Tibial artery (tissue), 4 donors: ENCODE data around the gene PTGDS.

Experiments
- DNase-seq, 2 donors: peaks; one replicate each; pipeline ENCODE4 v3.0.0-alpha.2; 2019
- H3K27ac ChIP-seq, 2 donors: fragments of 200-600 bp; sonication (generic) in 1 of 2; 1 replicate in 1 of 2; 2 replicates in 1 of 2; pipeline ENCODE4 v1.5.1; 2018 to 2019; ENCODE audit warnings: mild to moderate bottlenecking in 1 of 2
- H3K27me3 ChIP-seq, 2 donors: fragments of 200-600 bp; sonication (generic) in 1 of 2; one replicate each; pipeline versions ENCODE4 v1.5.1 to v1.6.0; 2016 to 2019
- H3K36me3 ChIP-seq, 3 donors: fragments of 200-600 bp; sonication (generic) in 2 of 3; one replicate each; pipeline ENCODE4 v1.5.1; 2016 to 2019; ENCODE audit warnings: mild to moderate bottlenecking in 2 of 3
- H3K4me1 ChIP-seq, 4 donors: fragments of 200-600 bp; sonication (generic) in 2 of 4; 1 replicate in 3 of 4; 2 replicates in 1 of 4; pipeline ENCODE4 v1.5.1; 2016 to 2019
- H3K4me3 ChIP-seq, 2 donors: fragments of 200-600 bp; sonication (generic) in 1 of 2; 1 replicate in 1 of 2; 2 replicates in 1 of 2; pipeline ENCODE4 v1.5.1; 2018 to 2019; ENCODE audit warnings: mild to moderate bottlenecking in 2 of 2
- H3K9me3 ChIP-seq, 3 donors: fragments of 200-600 bp; sonication (generic) in 1 of 3; one replicate each; pipeline ENCODE4 v1.5.1; 2016 to 2019
- CTCF ChIP-seq, 2 experiments: fragments of 200-600 bp in 1 of 2; fragments of 450-650 bp in 1 of 2; IDR thresholded peaks; one replicate each; pipeline ENCODE4 v1.5.1; 2017 to 2019; ENCODE audit warnings: antibody characterized with exemption in 2 of 2, mild to moderate bottlenecking in 1 of 2, moderate library complexity in 1 of 2
- intact Hi-C: fragments of 100-400 bp; cut with DNase I; formaldehyde crosslinking; loops from one replicate; pipeline ENCODE4 v1.15.0; 2023; ENCODE audit warnings: low total_unique reads

The PTGDS gene

GRCh38 chr9:137030538-137031527 is 53.5 kb downstream of the PTGDS start:
- no peak for TF ChIP-seq CTCF (IDR thresholded peaks at IDR 0.05)
- no peaks in the 10 kb centered on the region for H3K9me3 ChIP-seq
- H3K4me3 ChIP-seq = no peak overlapping the region
- peaks cover 0 to 13% of the 10 kb centered on the region in 2 donors for H3K27me3 ChIP-seq
- intact Hi-C loops = no loop called here
- no peaks in the 10 kb centered on the region for H3K36me3 ChIP-seq
- DNase-seq = no peak
- H3K4me1 ChIP-seq = peaks cover 0 to 48% (median 34%) of the 10 kb centered on the region in 4 donors
- H3K27ac ChIP-seq = no peak overlapping the region
